Tibial artery (tissue), 4 donors: ENCODE measurements around the gene PLEKHO2.
A peak's percentile ranks its signal among the peaks of the same experiment; 100 is the strongest.

ENCODE experiments used
- DNase-seq, 2 donors: peaks; one replicate each; pipeline ENCODE4 v3.0.0-alpha.2; 2019
- H3K27ac ChIP-seq, 2 donors: fragments of 200-600 bp; sonication (generic) in 1 of 2; 1 replicate in 1 of 2; 2 replicates in 1 of 2; pipeline ENCODE4 v1.5.1; 2018 to 2019; ENCODE audit warnings: mild to moderate bottlenecking in 1 of 2
- H3K27me3 ChIP-seq, 2 donors: fragments of 200-600 bp; sonication (generic) in 1 of 2; one replicate each; pipeline versions ENCODE4 v1.5.1 to v1.6.0; 2016 to 2019
- H3K36me3 ChIP-seq, 3 donors: fragments of 200-600 bp; sonication (generic) in 2 of 3; one replicate each; pipeline ENCODE4 v1.5.1; 2016 to 2019; ENCODE audit warnings: mild to moderate bottlenecking in 2 of 3
- H3K4me1 ChIP-seq, 4 donors: fragments of 200-600 bp; sonication (generic) in 2 of 4; 1 replicate in 3 of 4; 2 replicates in 1 of 4; pipeline ENCODE4 v1.5.1; 2016 to 2019
- H3K4me3 ChIP-seq, 2 donors: fragments of 200-600 bp; sonication (generic) in 1 of 2; 1 replicate in 1 of 2; 2 replicates in 1 of 2; pipeline ENCODE4 v1.5.1; 2018 to 2019; ENCODE audit warnings: mild to moderate bottlenecking in 2 of 2
- H3K9me3 ChIP-seq, 3 donors: fragments of 200-600 bp; sonication (generic) in 1 of 3; one replicate each; pipeline ENCODE4 v1.5.1; 2016 to 2019
- CTCF ChIP-seq, 2 experiments: fragments of 200-600 bp in 1 of 2; fragments of 450-650 bp in 1 of 2; IDR thresholded peaks; one replicate each; pipeline ENCODE4 v1.5.1; 2017 to 2019; ENCODE audit warnings: antibody characterized with exemption in 2 of 2, mild to moderate bottlenecking in 1 of 2, moderate library complexity in 1 of 2
- intact Hi-C: fragments of 100-400 bp; cut with DNase I; formaldehyde crosslinking; loops from one replicate; pipeline ENCODE4 v1.15.0; 2023; ENCODE audit warnings: low total_unique reads

Gene PLEKHO2

GRCh38 chr15:64861331-64861730, 19.6 kb downstream of the PLEKHO2 start:
- Histone ChIP-seq H3K27me3 (no peaks in the 10 kb centered on the region), H3K36me3 (peaks cover 40 to 63% (median 60%) of the 10 kb centered on the region in 3 donors), H3K27ac (no peak overlapping the region), H3K9me3 (no peaks in the 10 kb centered on the region), H3K4me1 (peaks cover 0 to 41% (median 20%) of the 10 kb centered on the region in 4 donors), H3K4me3 (no peak overlapping the region)
- TF ChIP-seq CTCF (IDR thresholded peaks at IDR 0.05) = no peak
- intact Hi-C loops = no loop called here
- DNase-seq = no peak

- Histone ChIP-seq H3K4me3 (no peak overlapping the region), H3K27ac (no peak overlapping the region), H3K9me3 (no peaks in the 10 kb centered on the region), H3K36me3 (peaks cover 42 to 66% (median 66%) of the 10 kb centered on the region in 3 donors), H3K27me3 (no peaks in the 10 kb centered on the region), H3K4me1 (peaks cover 0 to 35% (median 14%) of the 10 kb centered on the region in 4 donors)
- no peak for DNase-seq
- intact Hi-C loops = no loop called here
- TF ChIP-seq CTCF (IDR thresholded peaks at IDR 0.05) = no peak
Observed at GRCh38 chr15:64861960-64862359, 20.2 kb downstream of the PLEKHO2 start.

- H3K9me3 ChIP-seq = no peaks in the 10 kb centered on the region
- no peak overlapping the region for H3K4me3 ChIP-seq
- intact Hi-C loops = no loop called here
- H3K27ac ChIP-seq = no peak overlapping the region
- H3K36me3 ChIP-seq = peaks cover 42 to 71% (median 70%) of the 10 kb centered on the region in 3 donors
- H3K4me1 ChIP-seq = peaks cover 0 to 30% (median 10%) of the 10 kb centered on the region in 4 donors
- no peak for TF ChIP-seq CTCF (IDR thresholded peaks at IDR 0.05)
- DNase-seq = no peak
- H3K27me3 ChIP-seq = no peaks in the 10 kb centered on the region
Observed at GRCh38 chr15:64862408-64862807, 20.7 kb downstream of the PLEKHO2 start.

GRCh38 chr15:64864068-64864467, 22.4 kb downstream of the PLEKHO2 start:
- Histone ChIP-seq H3K36me3 (peaks cover 42 to 74% (median 70%) of the 10 kb centered on the region in 3 donors), H3K27me3 (no peaks in the 10 kb centered on the region), H3K4me3 (no peak overlapping the region), H3K4me1 (peaks cover 0 to 14% (median 0%) of the 10 kb centered on the region in 4 donors), H3K9me3 (no peaks in the 10 kb centered on the region), H3K27ac (no peak overlapping the region)
- intact Hi-C loops = no loop called here
- no peak for DNase-seq
- no peak for TF ChIP-seq CTCF (IDR thresholded peaks at IDR 0.05)

GRCh38 chr15:64865126-64865997, 23.6 kb downstream of the PLEKHO2 start:
- H3K4me3 ChIP-seq = no peak overlapping the region
- no peaks in the 10 kb centered on the region for H3K27me3 ChIP-seq
- H3K4me1 ChIP-seq = peaks cover 0 to 10% (median 0%) of the 10 kb centered on the region in 4 donors
- no peaks in the 10 kb centered on the region for H3K9me3 ChIP-seq
- intact Hi-C loops = no loop called here
- no peak for TF ChIP-seq CTCF (IDR thresholded peaks at IDR 0.05)
- DNase-seq = no peak
- H3K36me3 ChIP-seq = peaks cover 38 to 62% (median 61%) of the 10 kb centered on the region in 3 donors
- H3K27ac ChIP-seq = peak overlapping the region in 1 of 2 donors; percentile 39
